ENCODE measurements around the gene TMEM114.

- TF ChIP-seq CTCF (IDR thresholded peaks at IDR 0.05), result no peak
- no peak for TF ChIP-seq ZFX (IDR thresholded peaks at IDR 0.05; ENCODE audit: borderline replicate concordance)
These were observed 45.9 kb downstream of the TMEM114 start for GRCh38 chr16:8544406-8544805.
